ENCODE data around the gene PRDM2.

The PRDM2 gene

DNA sequence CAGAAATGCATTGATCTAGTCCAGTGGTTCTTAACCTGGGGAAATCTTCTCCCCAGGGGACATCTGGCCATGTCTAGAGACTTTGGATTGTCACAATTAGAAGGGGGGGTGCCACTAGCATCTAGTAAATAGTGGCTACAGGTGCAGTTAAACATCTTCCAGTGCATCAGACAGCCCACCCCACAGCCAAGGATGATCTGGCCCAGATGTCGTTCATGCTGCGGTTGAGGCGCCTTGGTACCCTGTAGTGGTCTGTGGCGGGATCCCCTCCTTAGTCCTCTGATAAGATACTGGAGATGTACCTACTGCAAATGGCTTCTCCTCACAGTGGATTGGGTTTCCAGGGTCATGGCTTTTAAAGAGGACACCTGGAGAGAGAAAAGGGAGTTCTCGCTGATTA, 69.8 kb downstream of the PRDM2 start:
- no peak for DNase-seq

DNA sequence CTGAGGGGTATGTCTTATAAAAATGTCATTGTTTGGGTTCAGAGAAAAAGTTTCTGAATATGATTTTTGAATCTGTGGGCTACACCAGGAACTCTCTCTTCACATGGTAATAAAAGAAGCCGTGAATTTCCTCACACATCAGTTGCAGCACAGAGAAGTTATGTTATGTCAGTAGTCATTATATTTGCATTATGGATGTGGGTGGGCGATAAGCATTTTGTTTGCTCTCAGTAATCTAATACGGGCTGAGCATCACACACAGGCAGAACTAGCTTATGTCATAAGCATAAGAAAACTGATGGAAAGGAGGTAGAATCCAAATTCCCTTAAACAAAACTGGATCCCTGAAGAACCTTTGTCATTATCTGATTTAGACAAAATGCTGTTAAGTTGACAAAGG, 70.8 kb downstream of the PRDM2 start:
- DNase-seq, result no peak

DNA sequence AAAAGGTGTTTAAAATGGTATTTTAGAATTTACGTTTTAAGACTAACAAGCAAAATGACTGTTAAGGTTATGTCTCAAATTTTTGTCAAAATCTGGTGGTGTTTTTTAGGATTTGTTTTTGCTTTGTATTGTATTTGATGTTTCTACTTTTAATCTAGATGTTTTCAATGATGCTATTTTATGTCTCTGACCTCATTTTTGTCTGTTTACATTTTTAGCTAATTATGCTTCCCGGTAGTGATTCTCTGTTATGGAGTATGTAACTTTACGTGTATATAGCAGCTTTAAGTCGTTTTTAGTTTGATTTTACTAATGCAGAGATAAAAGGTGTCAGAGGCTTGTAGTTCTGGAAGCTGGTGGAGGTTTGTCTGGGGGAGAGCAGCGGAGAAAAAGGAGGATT, 71.8 kb downstream of the PRDM2 start:
- DNase-seq, result no peak

DNA sequence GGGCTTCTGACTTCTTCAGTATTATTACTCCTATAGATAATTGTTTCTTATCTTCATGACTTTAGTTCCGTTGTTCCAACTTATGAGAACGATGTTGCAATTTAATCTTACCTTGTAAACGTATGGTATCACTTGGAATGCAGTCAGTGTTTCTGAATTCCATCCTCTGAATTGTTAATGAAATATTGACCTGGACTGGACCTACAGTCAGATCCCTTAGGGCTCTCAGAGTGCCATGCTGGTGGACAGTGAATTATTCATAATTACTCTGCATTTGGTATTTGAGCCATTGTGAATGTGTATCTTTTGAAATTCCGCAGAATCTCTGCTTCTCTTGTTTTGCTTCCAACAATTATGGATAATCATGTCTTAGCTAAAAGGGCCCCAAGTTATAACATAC, 72.3 kb downstream of the PRDM2 start:
- no peak for DNase-seq

DNA sequence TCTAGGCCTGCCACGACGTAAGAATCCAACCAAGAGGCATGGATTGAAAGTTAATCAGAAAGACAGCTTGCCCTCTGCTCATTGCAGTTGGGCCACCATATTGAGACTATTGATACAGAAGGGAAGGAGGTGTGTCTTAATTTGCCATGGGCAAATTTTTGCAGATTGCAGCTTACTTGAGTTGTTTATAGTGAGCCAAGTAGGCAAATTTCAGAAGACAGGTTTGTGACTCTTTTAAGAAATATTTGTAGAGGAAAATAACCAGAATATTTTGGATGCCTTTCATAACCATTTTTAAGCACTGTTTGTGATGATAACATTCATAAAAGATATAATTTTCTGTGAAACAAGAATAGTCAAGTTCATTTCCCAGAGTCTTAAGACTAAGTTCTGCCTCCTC, 74.1 kb downstream of the PRDM2 start:
- DNase-seq, result no peak

DNA sequence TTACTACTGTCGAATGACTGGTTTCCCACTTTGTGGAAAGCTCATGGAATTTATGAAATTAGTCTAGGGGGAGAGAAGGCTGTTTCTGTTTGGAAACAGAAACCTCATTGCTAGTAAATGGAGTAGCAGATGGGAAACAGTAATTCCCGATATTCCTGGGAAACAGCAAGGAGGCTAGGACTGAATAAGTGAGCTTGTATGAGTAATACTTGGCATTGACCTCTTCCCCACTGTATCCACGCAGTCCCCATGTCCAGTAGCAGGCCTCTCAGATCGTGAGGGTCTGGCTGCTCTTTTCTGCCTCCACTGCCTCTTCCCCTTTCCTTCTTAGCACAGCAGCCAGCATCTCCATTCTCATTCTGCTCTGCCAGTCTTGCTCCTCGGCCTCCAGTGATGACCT, 75.5 kb downstream of the PRDM2 start:
- no peak for DNase-seq

DNA sequence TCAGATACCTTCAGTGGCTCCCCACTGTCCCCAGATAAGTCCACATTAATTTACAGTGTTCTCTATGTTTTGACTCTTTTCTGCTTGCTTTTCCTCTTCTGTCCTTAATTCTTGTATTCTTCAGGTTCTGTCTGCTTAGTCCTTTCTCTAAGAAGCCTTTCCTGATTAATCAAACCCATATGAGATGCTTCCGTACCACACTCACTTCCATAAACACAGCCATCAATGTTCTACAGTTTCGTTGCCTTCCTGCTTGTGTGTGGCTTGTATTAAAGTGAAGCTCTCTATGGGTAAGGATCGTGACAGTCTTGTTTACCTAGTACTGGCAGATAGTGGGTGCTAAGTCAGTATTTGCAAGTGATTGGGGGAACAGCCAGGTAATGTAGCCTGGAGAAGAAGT, 75.9 kb downstream of the PRDM2 start:
- DNase-seq, result no peak

DNA sequence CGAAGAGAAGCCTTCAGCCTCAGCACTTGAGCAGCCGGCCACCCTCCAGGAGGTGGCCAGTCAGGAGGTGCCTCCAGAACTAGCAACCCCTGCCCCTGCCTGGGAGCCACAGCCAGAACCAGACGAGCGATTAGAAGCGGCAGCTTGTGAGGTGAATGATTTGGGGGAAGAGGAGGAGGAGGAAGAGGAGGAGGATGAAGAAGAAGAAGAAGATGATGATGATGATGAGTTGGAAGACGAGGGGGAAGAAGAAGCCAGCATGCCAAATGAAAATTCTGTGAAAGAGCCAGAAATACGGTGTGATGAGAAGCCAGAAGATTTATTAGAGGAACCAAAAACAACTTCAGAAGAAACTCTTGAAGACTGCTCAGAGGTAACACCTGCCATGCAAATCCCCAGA, 78.4 kb downstream of the PRDM2 start:
- no peak for DNase-seq

DNA sequence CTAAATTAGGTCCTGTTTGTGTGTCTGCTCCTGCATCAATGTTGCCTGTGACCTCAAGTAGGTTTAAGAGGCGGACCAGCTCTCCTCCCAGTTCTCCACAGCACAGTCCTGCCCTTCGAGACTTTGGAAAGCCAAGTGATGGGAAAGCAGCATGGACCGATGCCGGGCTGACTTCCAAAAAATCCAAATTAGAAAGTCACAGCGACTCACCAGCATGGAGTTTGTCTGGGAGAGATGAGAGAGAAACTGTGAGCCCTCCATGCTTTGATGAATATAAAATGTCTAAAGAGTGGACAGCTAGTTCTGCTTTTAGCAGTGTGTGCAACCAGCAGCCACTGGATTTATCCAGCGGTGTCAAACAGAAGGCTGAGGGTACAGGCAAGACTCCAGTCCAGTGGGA, 79.9 kb downstream of the PRDM2 start:
- DNase-seq, result no peak

DNA sequence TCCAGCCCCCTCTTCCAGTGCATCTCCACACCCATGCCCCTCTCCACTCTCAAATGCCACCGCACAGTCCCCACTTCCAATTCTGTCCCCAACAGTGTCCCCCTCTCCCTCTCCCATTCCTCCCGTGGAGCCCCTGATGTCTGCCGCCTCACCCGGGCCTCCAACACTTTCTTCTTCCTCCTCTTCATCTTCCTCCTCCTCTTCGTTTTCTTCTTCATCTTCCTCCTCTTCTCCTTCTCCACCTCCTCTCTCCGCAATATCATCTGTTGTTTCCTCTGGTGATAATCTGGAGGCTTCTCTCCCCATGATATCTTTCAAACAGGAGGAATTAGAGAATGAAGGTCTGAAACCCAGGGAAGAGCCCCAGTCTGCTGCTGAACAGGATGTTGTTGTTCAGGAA, 80.8 kb downstream of the PRDM2 start:
- no peak for DNase-seq

DNA sequence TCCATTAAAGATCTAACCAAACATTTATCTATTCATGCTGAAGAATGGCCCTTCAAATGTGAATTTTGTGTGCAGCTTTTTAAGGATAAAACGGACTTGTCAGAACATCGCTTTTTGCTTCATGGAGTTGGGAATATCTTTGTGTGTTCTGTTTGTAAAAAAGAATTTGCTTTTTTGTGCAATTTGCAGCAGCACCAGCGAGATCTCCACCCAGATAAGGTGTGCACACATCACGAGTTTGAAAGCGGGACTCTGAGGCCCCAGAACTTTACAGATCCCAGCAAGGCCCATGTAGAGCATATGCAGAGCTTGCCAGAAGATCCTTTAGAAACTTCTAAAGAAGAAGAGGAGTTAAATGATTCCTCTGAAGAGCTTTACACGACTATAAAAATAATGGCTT, 81.2 kb downstream of the PRDM2 start:
- DNase-seq, result no peak

DNA sequence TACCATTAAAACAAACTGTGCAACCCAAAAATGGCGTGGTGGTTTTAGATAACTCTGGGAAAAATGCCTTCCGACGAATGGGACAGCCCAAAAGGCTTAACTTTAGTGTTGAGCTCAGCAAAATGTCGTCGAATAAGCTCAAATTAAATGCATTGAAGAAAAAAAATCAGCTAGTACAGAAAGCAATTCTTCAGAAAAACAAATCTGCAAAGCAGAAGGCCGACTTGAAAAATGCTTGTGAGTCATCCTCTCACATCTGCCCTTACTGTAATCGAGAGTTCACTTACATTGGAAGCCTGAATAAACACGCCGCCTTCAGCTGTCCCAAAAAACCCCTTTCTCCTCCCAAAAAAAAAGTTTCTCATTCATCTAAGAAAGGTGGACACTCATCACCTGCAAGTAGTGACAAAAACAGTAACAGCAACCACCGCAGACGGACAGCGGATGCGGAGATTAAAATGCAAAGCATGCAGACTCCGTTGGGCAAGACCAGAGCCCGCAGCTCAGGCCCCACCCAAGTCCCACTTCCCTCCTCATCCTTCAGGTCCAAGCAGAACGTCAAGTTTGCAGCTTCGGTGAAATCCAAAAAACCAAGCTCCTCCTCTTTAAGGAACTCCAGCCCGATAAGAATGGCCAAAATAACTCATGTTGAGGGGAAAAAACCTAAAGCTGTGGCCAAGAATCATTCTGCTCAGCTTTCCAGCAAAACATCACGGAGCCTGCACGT, 82.1 kb downstream of the PRDM2 start:
- no peak for DNase-seq

DNA sequence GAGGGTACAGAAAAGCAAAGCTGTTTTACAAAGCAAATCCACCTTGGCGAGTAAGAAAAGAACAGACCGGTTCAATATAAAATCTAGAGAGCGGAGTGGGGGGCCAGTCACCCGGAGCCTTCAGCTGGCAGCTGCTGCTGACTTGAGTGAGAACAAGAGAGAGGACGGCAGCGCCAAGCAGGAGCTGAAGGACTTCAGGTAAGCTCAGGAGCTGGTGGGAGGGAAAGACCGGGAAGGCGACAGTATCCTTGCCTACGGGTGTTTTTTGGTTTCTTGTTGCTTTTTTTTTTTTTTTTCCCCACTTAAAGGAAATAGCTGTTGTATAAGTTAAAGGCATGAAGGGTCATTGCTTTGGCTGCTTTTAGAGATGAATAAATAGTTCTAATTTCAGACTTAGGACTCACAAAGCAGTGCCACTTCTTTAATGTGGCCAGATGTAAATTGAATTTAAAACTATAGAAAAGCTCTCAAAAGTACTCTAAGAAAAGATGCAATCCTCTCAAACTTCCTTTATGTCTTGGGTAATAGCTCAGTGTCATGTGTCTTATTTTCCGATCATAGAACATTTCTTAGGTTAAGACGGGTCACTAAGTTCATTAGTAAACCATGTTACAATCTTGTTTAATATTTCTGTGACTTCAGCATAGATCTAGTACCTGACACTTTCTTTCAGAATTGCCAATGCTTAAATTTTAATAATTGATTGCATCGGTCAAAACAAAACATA, 82.8 kb downstream of the PRDM2 start:
- no peak for DNase-seq

DNA sequence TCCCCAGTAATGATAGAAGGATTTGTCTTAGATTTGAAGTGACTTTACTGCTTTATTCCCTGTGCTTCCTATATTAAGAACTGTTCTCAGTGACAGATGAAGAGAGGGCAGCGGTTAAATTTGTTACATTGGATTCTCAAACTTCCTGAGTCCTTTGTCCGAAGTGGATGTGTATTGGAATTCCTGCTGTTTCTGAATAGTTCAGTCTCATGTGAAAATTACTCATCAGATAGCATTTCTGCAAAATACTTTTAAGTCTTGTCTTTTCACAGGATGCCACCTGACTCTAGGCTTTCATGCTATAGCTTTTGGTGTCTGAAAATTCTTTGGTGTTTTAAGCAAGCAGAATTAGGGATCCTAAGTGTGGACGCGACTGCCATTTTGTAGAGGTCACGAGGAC, 83.6 kb downstream of the PRDM2 start:
- DNase-seq, result no peak

DNA sequence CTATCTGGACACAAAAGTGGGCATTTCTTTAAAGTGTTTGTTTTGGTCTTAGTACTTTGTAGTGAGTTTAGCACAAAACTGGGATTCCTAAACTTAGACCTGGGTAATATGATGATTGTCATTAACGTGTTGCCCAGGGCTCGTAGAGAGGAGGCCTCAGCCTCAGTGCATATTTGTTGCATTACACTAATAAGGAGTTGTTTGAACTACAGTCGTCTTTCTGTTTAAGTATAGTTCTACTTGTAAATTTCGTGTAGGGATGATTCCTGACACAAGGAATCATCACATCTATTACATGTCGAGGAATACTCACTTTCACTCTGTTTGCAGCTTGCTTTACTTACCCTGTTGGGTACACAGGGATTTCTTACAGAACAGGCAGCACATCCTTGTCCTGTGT, 85.0 kb downstream of the PRDM2 start:
- DNase-seq, result no peak

DNA sequence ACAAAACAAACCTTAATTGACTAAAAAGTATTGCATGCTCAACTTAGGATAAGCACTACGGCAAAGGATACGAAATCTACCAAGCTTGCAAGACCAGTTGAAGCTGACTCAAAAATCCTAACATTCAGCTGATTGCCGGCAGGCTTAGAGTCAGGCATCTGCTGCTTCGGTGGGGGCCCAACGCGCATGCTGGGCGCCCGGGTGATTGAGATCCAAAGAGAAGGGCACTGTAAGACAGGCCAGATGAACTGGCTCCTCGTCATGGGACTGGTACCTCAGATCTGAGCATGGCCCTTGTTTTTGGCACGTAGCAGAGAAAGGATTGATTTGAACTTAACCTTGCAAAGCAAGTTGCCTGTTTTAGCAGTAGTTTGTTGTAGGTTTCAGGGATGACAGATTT, 86.6 kb downstream of the PRDM2 start:
- no peak for DNase-seq

DNA sequence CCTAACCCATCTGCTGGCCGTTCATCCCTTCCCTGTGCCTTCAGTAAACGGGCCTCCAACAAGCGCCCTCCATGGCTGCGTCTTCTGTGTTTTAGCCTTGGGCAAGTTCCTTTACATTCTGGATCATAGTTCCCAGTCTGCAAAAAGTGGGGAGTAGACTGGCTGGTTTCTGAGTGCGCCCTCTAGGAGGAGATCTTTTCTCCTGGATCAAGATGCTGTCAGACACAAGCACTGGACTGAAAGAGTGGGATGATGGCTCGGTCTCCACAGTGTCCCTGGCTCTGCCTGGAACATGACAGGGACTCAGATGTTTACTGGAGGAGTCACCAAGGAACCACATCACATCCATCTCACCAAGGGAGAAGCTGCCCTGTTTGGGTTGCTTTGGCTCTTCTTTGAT, 88.8 kb downstream of the PRDM2 start:
- no peak for DNase-seq

DNA sequence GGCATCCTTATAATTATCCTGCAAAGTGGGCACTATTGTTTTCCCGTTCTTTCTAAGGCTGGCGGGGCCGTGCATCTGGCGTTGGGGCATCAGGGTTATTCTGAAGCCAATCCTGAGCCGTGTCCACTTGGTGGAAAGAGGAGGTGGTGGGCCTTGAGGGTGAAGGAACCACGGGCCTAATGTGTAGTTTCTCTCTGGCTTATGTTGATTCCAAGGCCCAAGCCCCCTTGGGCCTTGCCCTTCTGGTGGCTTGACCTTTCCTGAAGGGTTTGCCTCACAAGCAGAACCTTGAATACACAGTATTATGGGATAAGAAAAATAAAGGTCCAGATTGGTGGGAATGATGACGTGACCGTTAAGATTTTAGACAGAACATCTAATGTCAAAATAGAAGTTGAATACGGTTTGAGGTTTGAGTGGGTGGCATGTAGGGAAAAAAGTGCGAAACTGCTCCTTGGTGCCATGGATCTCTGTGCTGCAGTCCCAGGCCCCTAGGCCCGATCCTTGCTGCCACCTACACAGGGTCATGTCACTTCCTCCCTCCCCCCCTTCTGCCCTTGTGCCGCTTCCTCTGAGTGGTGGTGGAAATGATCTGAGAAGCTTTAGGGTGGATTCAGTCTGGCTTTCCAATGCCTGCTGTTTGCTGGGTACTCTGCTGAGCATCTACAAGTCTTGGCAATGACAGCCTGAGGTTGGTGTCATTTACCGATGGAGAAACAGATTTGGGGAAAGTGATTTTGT, 90.5 kb downstream of the PRDM2 start:
- DNase-seq, result no peak

DNA sequence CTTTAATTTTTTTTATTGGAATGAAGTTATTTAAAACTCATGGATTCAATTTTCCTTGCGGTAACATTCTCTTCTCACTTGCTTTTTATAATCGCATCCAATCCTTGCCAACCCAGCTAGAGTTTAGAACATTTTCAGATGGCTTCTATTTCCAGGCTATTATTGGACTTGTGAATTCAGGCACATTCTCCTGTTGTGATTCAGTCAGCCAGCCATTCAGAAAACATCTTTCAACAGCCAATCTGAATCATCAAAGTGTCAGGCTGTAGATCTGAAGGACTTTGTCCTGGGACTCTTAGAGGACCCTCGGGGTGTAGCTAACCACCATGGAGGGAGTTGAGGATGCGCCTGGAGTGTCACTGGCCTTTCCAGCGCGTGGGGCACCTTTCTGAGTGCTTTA, 92.4 kb downstream of the PRDM2 start:
- DNase-seq, result no peak

DNA sequence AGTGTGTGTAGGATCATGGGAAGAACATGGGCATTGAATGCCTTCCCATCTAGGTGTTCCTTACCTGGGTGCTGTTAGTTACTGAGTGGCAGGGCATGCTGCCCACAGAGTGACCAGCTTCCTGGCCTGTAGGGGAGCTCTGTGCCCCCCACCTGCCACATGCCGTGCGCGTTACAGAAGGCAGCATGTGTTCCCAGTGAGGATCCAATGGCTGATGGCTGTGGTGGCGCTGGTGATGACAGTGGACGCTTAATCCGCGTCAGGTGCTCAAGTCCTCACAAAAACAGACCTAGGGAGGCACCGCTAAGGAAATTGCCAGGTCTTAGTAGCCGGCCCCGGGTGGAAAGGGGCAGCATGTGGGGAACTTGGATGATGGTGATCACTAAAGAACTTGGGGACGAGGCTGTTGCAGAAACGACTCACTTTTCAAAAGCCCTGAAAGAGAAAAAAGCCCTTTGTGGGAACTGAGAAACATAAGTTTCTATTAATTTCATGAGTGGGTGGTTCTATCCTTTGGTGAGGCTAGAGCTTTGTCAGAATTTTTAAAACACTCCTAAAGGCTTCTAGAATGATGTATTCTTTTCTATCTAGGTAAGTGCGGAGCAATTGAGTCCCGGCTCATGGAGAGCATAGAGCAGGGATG, 93.2 kb downstream of the PRDM2 start:
- DNase-seq, result no peak

DNA sequence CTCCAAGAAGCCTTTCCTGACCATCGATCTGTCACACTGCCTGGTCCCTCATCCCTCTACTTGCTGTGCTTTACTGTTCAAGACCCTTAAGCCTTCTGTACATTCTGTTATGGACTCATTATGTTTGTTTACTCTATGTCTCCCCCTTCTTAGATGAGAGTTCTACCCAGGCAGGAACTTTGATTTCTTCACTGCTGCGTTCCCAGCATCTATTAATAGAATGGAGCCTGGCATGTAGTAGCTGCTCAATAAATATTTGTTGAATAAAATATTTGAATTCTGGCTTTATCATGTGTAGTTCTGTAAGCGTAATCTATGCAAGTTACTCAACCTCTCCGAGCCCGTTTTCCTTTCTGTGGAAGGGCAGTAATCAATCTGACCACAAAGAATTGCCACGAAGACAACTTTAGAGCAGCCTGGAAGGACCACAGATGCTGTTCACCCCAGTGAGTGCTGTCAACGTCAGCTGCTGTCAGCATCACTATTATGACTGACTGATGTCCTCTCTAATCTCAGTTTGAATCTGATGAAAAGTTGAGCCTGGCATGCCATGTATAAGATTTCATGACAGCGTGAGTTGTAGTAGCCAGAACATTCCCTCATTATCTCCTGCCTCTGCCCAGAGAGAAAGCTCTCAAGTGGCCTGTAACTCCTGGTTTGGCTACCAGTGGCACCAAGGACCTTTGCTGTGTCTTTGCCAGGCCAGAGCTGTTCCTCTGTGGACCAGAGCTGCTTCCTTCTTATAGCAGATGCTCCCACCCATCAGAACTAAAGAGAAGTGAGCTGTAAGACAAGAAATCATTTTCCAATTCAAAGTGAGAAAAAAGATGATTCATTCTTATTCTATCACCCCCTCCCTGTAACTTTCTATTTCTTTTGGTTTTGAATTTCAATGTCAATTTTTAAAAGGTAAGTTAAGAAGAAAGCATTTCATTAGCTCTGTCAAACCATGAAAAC, 94.5 kb downstream of the PRDM2 start:
- DNase-seq, result no peak

DNA sequence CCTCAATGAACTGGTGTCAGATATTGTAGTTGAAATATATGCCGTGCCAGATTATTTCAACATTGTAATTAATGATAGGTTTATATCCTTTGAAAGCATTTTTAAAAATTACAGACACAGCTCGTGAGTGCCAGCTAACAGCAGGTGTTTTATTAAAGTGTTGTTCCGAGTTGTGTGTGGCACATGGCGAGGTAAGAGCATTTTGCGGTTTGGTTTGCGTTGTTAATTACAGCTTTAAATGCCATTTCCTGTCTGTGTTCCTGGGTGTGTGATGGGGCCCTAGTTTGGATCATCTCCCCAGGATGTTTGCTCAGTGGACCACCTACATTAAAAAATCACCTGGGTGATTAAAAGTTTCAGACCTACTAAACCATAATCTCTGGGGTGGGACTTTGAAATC, 97.4 kb downstream of the PRDM2 start:
- peak; percentile 54 for DNase-seq

DNA sequence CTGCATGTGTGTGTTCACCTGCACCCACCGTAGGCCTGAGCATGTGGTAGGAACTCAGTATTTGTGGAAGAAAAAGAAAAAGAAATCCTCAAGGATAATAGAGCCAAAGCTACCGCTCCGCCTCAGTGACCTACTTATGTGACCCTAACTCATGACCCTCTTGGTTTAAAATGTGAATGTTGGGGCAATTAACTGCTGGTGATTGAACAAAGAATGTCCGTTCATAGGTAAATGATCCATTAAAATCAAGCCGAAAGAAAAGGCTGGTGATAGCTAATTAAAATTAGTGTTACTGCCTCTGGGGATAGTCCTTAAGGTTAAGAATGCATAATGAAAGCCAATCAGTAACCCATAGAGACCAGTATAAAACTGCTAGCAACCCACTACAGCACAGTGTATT, 98.1 kb downstream of the PRDM2 start:
- DNase-seq, result no peak

Measured in NCI-H2029 (cell line).